Adipocyte (in vitro differentiated cells): ENCODE data around the gene CCDC91.
A peak's percentile ranks its signal among the peaks of the same experiment; 100 is the strongest.
"Not testable (repeated sequence)": the region's sequence is repeated elsewhere in the genome, so short reads cannot be mapped to it uniquely, and the experiment has no call there.

Experiments
- DNase-seq: peaks from one replicate; pipeline ENCODE4 v3.0.0-alpha.2; 2015; ENCODE audit warnings: low read depth
- H3K27me3 ChIP-seq: replicated peaks from 2 replicates; pipeline ENCODE4 v1.7.0; 2013; ENCODE audit warnings: mild to moderate bottlenecking, low read length, moderate library complexity; ENCODE audit not compliant: control insufficient read depth, insufficient read depth
- H3K36me3 ChIP-seq: 2 replicates; pipeline ENCODE4 v1.7.0; 2013; ENCODE audit warnings: low read length, mild to moderate bottlenecking, moderate library complexity; ENCODE audit not compliant: control insufficient read depth, insufficient read depth, severe bottlenecking
- H3K4me1 ChIP-seq: 2 replicates; pipeline ENCODE4 v1.7.0; 2013; ENCODE audit warnings: mild to moderate bottlenecking, low read length, moderate library complexity; ENCODE audit not compliant: control insufficient read depth, insufficient read depth
- H3K4me3 ChIP-seq: 2 replicates; pipeline ENCODE4 v1.7.0; 2013; ENCODE audit warnings: mild to moderate bottlenecking, low read length, moderate library complexity
- H3K9ac ChIP-seq: 2 replicates; pipeline ENCODE4 v1.7.0; 2013; ENCODE audit warnings: mild to moderate bottlenecking, low read length, moderate library complexity
- H3K9me3 ChIP-seq: 2 replicates; pipeline ENCODE4 v1.7.0; 2013; ENCODE audit warnings: mild to moderate bottlenecking, low read length, moderate library complexity; ENCODE audit not compliant: control insufficient read depth

CCDC91 gene

DNA sequence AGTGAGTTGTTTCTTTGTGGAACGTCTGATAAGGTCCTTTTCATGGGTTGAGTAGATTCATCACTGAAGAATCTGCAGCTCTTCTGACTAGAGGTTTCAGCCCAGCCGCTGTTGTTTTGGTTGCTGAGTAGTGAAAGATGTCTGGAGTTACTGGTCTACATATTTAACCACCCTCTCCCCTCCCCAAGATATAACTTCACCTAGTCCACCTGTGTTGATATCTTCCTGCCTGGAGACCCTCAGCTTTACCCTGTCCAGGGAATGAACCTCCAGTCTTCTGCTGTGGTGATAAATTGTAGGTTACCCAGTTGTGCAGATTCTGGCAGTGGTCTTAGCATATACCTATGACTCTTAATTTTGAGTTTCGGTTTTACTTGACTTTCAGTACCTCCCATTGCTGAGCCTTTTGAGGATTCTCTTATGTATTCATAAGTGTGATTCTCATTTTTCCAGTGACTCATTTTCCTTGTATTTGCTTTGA lies 62.9 kb downstream of the CCDC91 start:
- peak; percentile 43 for DNase-seq
- Histone ChIP-seq H3K36me3 (no peaks in the 10 kb centered on the region), H3K27me3 (no peaks in the 10 kb centered on the region), H3K9ac (no peak overlapping the region), H3K4me3 (peak overlapping the region; percentile 25), H3K4me1 (peaks cover 8% of the 10 kb centered on the region), H3K9me3 (no peaks in the 10 kb centered on the region)

DNA sequence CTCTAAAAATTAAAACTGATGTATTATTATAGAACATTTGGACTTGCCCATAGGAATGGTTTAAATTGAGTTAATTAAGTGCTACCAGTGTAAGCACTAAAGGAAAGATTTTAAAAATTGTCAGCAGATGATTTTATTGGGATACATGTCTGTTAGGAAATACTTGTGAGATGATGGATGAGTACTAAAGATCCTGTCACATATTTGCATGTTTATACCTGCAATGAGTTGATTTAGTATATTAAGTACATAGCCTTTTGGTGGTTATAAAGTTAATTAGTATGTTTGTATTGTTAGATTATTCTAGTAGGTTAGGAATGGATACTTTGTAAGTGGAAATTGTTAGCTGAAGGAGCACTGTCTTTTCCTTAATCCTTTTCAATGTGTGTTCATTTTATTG lies 67.2 kb downstream of the CCDC91 start:
- Histone ChIP-seq H3K9me3 (no peaks in the 10 kb centered on the region), H3K36me3 (peaks cover 14% of the 10 kb centered on the region), H3K27me3 (no peaks in the 10 kb centered on the region), H3K9ac (no peak overlapping the region), H3K4me1 (peaks cover 8% of the 10 kb centered on the region), H3K4me3 (no peak overlapping the region)
- DNase-seq, result no peak

GRCh38 chr12:28258998-28259397 lies 68.7 kb downstream of the CCDC91 start:
- no peak for DNase-seq
- H3K9me3 ChIP-seq, result no peaks in the 10 kb centered on the region
- H3K4me3 ChIP-seq, result no peak overlapping the region
- H3K4me1 ChIP-seq, result no peaks in the 10 kb centered on the region
- H3K9ac ChIP-seq, result no peak overlapping the region
- H3K27me3 ChIP-seq, result no peaks in the 10 kb centered on the region
- H3K36me3 ChIP-seq, result peaks cover 17% of the 10 kb centered on the region

GRCh38 chr12:28265435-28266042 lies 75.3 kb downstream of the CCDC91 start:
- H3K27me3 ChIP-seq, result no peaks in the 10 kb centered on the region
- no peak for DNase-seq
- peaks cover 4% of the 10 kb centered on the region for H3K9me3 ChIP-seq
- no peak overlapping the region for H3K9ac ChIP-seq
- peaks cover 11% of the 10 kb centered on the region for H3K36me3 ChIP-seq
- H3K4me3 ChIP-seq, result no peak overlapping the region
- no peaks in the 10 kb centered on the region for H3K4me1 ChIP-seq

DNA sequence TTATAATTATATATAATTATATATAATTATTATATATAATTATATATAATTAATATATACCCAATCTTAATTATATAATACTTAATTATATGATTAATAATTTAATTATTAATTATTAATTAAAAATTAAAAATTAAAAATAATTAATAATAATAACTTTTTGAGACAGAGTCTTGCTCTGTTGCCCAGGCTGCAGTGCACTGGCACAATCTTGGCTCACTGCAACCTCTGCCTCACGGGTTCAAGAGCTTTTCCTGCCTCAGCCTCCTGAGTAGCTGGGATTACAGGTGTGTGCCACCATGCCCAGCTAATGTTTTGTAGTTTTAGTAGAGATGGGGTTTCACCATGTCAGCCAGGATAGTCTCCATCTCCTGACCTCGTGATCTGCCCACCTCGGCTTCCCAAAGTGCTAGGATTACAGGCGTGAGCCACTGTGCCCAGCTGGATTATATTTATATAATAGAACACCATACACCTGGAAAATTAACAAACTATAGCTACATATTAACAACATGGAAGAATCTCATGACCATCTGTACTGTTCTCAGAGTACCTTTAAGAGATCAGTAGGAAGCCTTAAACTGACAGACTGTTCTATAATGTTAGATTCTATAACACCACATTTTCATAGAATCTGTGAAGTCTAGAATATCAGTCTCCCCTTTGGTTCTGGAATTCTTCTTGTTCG lies 77.8 kb downstream of the CCDC91 start:
- not testable (repeated sequence) for H3K36me3 ChIP-seq, H3K9ac ChIP-seq, DNase-seq, H3K4me1 ChIP-seq, H3K4me3 ChIP-seq, H3K27me3 ChIP-seq
- H3K9me3 ChIP-seq, result peaks cover 18% of the 10 kb centered on the region

DNA sequence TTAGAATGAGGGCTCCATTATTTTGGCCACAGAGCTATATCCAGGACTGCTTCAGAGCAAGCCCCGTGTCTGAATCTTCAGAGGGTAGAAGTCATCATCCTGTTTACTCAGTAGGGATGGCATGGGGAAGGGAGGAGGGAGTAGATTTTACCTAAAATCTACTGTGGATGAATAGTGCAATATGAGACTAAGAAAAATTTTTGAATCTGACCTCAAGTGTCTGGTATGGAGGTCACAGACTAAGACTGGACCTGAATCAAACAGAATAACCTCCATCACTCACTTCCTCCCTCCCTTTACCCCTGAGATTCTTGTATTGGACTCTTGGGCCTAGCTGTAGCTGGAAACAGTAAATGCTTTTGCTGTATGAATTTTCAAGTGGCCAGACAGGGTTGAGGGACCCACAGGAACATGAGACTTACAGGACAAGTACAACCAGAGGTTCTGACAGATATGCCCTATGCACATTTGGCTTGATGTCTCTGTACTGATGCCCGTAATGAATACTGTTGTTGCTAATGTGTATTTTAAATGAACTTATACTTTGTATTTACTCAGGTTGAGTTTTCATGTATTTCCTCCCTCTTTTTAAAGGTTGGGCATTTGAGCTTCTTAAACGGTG lies 78.5 kb downstream of the CCDC91 start:
- Histone ChIP-seq H3K27me3 (no peaks in the 10 kb centered on the region), H3K4me1 (no peaks in the 10 kb centered on the region), H3K9me3 (peaks cover 18% of the 10 kb centered on the region), H3K36me3 (peaks cover 10% of the 10 kb centered on the region), H3K9ac (no peak overlapping the region), H3K4me3 (no peak overlapping the region)
- DNase-seq, result no peak

GRCh38 chr12:28269851-28270250 lies 79.6 kb downstream of the CCDC91 start:
- no peaks in the 10 kb centered on the region for H3K27me3 ChIP-seq
- no peak overlapping the region for H3K9ac ChIP-seq
- DNase-seq, result no peak
- no peak overlapping the region for H3K4me3 ChIP-seq
- peaks cover 18% of the 10 kb centered on the region for H3K9me3 ChIP-seq
- peaks cover 10% of the 10 kb centered on the region for H3K36me3 ChIP-seq
- no peaks in the 10 kb centered on the region for H3K4me1 ChIP-seq

DNA sequence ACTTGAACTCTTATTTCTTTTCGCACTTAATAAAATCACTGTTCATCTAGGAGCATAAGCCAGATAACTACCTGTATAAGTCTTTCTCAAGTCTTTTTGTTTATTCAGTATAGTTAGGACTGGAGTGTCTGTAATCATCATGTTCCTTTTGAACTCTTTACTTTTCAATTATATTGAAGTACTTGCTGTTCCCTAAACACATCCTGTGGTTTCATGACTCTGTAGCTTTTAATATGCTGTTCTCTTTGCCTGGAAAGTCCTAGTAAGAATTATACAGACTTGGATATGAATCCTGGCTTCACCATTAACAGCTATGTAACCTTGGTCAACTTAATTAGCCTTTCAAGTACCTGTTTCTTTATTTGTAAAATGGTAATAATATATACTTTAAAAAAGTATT lies 88.2 kb downstream of the CCDC91 start:
- no peak for DNase-seq
- H3K9me3 ChIP-seq, result peaks cover 3% of the 10 kb centered on the region
- no peaks in the 10 kb centered on the region for H3K36me3 ChIP-seq
- H3K9ac ChIP-seq, result no peak overlapping the region
- no peaks in the 10 kb centered on the region for H3K27me3 ChIP-seq
- H3K4me3 ChIP-seq, result no peak overlapping the region
- no peaks in the 10 kb centered on the region for H3K4me1 ChIP-seq

DNA sequence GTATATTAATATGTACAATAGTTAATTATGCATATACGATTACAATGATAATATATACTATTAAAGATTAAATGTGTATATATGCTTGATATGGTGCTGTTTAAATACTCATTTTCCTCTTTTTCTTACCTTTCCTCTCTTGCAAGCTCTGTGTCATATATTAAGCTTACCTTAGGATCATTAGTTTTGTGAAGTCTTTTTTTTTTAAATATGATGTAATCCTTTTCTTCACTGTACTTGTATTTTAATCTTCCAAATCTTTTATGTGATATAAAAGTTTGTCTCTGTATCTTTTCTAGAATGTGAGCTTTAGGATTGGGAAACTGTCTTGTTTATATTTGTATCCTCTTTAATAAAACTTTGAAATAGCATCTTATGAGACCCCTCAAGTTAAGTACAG lies 88.7 kb downstream of the CCDC91 start:
- Histone ChIP-seq H3K4me3 (no peak overlapping the region), H3K36me3 (no peaks in the 10 kb centered on the region), H3K4me1 (no peaks in the 10 kb centered on the region), H3K9me3 (peaks cover 3% of the 10 kb centered on the region), H3K9ac (no peak overlapping the region), H3K27me3 (no peaks in the 10 kb centered on the region)
- DNase-seq, result no peak

DNA sequence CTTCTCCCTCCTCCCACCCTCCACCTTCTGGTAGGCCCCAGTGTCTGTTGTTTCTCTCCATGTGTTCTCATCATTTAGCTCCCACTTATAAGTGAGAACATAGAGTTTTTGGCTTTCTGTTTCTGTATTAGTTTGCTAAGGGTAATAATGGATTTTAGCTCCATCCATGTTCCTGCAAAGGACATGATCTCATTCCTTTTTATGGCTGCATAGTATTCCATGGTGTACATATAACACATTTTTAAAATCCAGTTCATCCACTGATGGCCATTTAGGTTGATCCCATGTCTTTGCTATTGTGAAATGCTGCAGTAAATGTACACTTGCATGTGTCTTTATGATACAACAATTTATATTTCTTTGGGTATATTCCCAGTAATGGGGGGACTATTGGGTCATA lies 96.1 kb downstream of the CCDC91 start:
- Histone ChIP-seq H3K9me3 (peaks cover 25% of the 10 kb centered on the region), H3K36me3 (no peaks in the 10 kb centered on the region), H3K27me3 (no peaks in the 10 kb centered on the region), H3K4me3 (no peak overlapping the region), H3K9ac (no peak overlapping the region), H3K4me1 (no peaks in the 10 kb centered on the region)
- no peak for DNase-seq

DNA sequence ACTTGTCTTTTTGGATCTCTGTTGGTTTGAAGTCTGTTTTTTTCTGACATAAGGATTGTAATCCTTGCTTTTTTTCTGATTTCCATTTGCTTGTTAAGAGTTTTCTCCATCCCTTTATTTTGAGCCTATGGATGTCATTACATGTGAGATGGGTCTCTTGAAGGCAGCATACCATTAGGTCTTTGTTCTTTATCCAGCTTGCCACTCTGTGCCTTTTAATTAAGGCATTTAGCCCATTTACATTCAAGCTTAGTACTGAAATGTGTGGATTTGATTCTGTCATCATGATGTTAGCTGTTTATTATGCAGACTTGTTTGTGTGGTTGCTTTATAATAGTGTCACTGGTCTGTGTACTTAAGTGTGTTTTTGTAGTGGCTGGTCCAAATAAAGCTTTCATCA lies 100.0 kb downstream of the CCDC91 start:
- Histone ChIP-seq H3K4me1 (no peaks in the 10 kb centered on the region), H3K9ac (no peak overlapping the region)
- no peak for DNase-seq

More for the DNA sequence above, 100.0 kb downstream of the CCDC91 start:
- H3K9me3 ChIP-seq, result peaks cover 28% of the 10 kb centered on the region
- no peaks in the 10 kb centered on the region for H3K27me3 ChIP-seq
- no peak overlapping the region for H3K4me3 ChIP-seq
- peaks cover 12% of the 10 kb centered on the region for H3K36me3 ChIP-seq
